COLO829 (cell line): ENCODE data around the gene LIPA.
"Not testable (repeated sequence)": the region's sequence is repeated elsewhere in the genome, so short reads cannot be mapped to it uniquely, and the experiment has no call there.

Experiments used
- DNase-seq: peaks from one replicate; pipeline ENCODE4 v3.0.0; 2012; ENCODE audit warnings: low spot score

The LIPA gene

DNA sequence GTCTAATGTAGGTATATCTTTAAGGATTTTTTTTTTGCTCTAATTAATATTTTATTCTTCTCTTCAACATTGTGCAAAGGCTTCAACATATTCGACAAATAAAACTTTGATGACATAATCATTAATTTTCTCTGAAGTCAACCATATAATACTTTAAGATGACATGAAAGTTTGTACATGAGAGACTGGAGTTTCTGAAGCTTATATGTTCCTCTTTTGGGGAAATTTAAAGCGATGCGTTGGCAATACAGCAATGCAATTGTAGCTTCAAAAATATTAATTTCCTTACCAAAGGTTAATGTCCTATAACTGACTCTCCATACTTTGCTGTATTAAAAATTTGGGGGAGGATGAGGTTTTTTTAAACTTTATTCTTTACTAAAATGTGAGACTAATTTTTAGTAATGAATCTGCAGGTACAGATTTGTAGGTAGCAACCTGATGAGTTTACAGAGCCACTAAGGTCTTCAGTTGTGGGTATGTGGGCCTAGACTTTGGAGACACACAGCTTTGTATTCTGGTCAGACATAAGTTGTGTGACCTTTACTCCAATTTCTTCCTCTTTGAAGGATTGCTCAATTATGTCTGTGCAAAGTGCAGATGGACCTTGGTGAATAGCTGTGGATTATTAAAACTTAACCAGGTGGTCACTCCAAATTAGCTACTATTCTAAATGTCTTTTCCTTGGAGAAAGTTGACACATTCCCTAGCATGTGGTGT lies 18.0 kb upstream of the LIPA start:
- no peak for DNase-seq

DNA sequence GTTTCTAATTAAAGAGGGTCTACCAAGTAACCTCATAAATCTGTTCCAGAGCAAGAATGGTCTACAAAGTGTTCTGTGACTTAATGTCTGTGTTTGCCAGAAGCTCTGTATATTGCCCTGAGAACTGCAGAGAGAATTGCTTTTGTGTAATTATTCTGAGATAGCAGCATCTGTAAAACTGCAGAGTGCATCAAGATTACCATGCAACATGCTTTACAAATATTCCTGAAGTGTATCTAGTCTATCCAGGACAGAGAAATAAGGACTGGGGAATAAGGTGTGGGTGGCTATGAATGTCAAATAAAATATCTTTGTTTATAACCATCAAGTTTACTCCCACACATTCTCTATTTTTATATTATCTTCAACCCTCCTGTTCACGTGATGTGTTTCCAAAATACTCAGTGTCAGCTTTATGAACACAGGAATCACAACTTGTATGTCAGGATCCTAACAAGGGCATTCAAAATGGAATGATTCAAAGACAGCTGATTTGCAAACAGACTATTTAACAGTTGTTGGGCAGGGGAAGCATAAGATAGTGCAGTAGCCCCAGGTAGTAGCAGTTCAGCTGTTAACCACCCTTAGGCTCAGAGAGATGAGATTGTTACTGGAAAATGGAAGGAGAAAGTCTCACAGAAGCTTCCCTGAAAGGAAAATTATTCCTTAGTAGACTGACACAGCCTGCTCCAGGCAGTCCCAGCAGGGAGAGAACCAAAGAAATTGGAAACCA lies 15.3 kb upstream of the LIPA start:
- no peak for DNase-seq

GRCh38 chr10:89263531-89263930 lies 12.0 kb upstream of the LIPA start:
- no peak for DNase-seq

DNA sequence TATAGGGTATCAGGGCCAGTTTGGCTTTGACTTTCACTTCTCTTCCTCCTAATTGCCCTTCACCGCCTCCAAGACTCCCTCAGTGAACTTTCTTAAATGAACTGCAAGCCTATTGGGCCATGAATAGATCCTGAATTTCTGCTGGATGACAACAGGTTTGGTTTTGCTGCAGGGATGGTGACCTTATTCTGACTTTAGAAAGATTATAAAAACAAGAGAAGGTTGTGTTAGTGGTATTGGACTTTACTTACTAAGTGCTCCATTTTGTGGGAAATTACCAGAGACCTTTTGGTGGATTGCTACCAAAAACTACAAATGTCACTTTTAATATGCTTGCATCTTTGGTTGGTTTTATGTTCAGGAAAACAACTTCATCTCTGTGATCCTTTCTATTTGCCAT lies 11.5 kb upstream of the LIPA start:
- DNase-seq, result no peak

DNA sequence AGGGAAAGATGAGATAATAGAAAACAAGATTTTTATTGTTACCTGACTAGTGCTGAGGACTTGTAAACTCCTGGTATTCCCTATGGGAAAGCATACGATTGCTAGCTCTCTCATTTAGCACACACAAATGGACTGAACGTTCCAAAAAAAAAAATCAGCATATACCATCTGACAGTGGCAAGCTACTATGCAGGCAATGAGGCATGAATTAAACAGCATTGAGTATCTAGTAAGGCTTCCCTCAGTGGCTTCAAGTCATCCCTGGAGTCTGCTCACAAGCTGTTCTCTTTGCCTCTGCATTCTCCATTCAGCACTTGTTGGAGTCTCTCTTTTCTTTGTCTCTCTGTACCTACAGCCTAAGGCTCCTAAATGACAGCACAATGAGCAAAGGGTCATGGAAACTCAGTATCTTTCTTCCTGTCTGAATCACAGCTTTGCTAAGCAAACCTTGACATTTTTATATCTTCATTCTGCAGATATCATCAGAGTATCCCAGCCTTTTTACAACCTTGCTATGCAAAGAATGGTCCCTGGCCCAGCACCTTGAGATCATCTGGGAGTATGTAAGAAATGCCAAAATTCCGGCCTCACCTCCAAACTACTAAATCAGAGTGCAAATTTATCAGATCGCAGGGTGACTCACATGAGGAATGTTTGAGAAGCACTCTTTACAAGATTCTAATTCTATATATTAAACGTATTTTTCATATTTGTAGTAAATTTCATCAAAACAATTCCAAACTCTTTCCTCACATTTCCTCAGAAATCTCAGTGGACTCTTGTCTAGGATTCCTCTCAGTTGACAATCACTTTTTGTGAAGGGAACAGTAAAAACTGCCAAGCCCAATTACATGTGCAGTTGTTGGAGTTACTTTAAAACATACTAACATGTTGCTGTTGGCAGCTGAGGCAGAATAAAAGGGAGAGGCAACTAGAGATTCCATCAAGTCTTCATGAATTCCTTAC lies 10.8 kb upstream of the LIPA start:
- DNase-seq, result no peak

DNA sequence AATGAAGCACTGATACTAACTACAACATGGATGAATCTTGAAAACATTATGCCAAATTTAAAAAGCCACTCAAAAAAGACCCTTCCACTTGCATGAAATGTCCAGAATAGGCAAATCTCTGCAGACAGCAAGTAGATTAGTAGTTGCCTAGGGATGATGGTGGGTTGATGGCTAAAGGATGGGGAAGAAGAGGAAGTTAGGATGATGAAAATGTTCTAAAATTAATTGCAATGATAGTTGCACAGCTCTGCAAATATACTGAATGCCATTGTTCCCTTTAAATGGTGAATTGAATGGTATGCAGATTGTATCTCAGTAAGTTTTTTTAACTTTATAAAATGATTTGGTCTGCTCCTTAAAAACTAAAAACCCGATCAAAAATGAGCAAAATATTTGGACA lies 7.3 kb upstream of the LIPA start:
- no peak for DNase-seq

- no peak for DNase-seq
These were observed 6.0 kb upstream of the LIPA start for GRCh38 chr10:89257581-89257980.

GRCh38 chr10:89256962-89257361 lies 5.4 kb upstream of the LIPA start:
- DNase-seq, result no peak

GRCh38 chr10:89256340-89256739 lies 4.8 kb upstream of the LIPA start:
- DNase-seq, result no peak

DNA sequence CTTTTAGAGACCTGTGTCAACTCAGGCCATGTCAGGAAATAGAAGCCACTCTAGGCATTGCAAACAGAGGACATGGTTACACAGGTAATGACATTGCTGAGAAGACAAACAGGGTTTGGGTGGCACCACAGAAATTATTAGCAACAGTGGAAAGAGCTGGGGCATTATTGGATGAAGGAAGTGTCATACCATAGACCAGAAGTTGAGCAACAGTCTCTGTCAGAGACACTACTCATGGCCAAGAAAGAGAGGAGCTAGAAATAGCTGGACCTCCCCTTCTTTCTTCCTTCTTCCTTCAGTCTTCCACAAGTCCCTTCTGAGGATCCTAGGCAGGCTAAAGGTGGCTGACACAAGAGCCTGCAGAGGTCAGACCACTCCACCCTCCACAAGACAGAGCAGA lies 4.2 kb upstream of the LIPA start:
- DNase-seq, result no peak

GRCh38 chr10:89255091-89255579 lies 3.6 kb upstream of the LIPA start:
- DNase-seq, result not testable (repeated sequence)

DNA sequence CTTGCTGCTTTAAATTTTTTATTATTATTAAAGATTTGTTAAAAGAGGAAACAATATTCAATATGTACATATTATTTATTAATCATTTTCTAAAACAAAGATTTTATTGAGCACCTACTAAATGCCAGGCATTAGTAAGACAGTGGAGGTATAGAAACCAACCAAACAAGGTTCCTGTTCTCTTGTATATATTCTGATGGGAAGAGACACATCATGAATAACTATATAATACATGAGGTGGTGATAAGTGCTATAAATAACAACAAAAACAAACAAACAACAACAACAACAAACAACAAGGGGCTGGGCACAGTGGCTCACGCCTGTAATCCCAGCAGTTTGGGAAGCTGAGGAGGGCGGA lies 630 bp upstream of the LIPA start:
- DNase-seq, result no peak

DNA sequence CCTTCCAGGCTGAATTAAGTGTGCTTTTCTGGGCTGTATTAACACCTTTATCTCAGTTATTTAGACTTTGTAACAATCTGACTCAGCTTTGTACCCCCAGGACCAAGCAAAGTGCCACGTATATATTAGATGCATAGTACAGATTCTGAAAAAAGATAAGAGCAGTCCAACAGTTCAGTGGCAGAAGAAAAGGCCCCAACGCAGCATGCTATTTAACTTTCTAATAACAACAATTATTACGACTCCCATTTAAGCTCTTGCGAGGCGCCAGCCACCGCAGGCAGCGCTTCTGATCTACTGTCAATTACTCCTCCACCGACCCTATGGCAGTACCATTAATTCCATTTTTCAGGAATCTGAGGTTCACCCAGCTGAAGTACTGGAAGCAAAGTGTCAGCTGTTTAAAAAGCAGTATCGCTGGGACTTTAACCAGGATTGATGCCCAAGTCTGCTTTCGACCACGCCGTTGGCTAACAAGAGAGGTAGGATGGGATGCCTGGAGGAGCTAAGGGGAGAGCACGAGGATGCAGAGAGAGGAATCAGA lies 638 bp downstream of the LIPA start:
- no peak for DNase-seq

DNA sequence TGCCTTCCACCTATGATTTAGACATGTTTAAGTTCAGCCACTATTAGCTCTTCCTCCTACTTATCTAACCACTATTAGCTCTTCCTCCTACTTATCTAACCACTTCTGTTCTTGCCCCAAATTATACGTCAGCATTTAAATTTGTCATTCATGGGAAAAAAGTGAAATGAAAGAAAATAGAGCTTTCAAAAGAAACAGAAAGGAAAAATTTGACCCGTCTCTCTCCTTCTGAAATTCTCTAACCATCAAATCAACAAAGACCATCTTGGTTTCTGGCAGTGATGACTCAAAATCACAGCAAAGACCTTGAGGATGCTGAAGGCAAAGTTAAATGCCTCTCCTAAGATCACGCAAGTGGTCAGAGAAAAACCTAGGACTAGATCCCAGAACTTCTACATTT lies 2.6 kb downstream of the LIPA start:
- no peak for DNase-seq

GRCh38 chr10:89247623-89248022 lies 4.0 kb downstream of the LIPA start:
- not testable (repeated sequence) for DNase-seq

DNA sequence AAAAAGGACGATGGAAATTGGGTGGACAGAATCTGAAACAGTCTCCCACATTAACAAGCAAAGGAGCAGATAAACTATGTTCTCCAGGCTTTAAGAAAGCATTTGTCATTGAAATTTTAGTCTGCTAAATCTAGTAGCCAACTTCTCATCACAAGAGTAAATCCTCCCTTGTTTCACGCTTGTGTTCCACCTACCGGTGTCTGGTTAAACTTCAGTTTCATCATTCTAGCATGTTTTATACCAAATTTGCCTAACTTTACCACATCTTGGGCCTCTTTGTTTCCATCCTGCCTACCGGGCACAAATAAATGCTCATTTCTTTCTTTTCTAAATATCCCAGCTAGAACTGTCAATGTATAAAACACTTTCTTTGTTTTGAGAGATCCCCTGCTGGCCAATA lies 5.8 kb downstream of the LIPA start:
- DNase-seq, result no peak

DNA sequence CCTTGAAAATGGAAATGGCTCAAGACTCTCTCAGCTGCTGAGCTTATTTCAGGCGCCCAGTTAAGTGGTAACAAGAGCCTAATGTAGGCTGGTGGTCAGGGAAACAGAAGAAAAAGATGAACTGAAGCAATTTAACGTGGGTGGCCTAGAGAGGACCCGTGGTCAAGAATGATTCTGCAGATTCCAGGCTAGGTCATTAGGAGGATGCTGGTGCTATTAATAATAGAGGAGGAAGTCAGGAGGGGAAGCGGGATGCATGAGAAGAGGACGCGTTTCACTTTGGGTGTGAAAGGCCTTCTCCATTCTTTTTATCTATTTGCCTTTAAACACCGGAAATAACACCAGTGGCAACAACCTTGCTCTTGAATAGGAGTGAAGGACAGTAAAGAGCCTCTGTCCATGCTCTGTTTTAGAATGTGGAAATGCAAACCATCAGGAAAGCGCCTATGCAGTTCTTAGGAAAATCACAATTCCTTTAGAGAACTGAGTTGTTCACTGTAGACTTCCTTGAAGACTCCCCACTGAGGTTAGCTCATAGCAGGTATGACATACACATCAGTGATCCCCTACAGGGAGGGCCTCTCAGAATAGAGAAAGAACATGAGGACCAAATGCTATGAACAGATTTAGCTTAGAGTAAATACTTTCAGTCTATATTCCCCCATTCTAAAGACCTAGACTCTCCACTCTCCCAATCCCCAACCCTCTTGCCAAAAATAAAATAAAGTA lies 8.6 kb downstream of the LIPA start:
- no peak for DNase-seq

- DNase-seq, result no peak
These were observed 9.3 kb downstream of the LIPA start for GRCh38 chr10:89242345-89242684.

DNA sequence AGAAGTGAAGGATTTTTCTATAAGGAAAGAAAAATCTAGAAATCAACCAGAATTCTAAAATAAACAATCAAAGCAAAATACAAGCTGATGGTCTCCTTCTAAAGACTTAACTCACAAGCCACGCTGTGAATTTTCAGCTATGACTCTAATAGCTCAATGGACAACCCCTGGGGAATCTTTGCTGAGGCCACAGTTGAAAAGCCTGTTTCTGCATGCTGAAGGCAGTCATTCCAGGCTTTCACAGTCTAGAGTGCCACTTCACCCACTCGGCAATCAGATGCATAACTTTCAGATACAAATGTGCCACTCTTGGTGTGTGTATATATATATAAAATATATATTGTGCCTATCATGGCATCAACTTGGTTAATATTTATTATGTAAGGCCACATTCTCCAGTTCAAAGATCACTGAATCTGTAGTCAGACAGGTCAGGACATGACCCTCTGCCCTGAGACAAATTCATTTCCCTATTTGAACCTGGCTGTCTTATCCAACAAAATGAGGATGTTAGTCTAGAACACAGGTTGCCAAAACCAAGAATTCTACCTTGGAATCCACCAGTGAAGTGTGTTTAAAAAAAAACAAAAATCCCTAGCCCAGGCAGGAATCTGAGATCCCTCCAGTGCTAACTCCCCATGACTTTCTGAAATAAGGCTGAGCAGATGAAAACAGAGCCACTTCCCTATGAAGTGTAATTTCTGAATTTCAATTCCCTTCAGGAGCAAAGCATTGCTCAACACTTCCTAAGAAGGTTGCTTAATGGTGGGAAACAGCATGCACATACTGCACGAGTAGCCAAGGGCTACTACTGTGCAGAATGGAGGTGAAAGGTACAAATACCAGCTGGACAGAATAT lies 9.9 kb downstream of the LIPA start:
- DNase-seq, result no peak

GRCh38 chr10:89241026-89241425 lies 10.5 kb downstream of the LIPA start:
- DNase-seq, result no peak

GRCh38 chr10:89240519-89240918 lies 11.1 kb downstream of the LIPA start:
- DNase-seq, result no peak
